ENCODE results near the gene NIPAL3. TPM values are rescaled to one million over a fixed set of nuclear protein-coding genes. Genes with fewer than 3 reads are reported as not detected.

The NIPAL3 gene
- total RNA-seq, 1 experiment from 2014 or later, result 6.5 TPM

GRCh38 chr1:24392604-24392946 is 23.0 kb upstream of the NIPAL3 start:
- Histone ChIP-seq H3K9me3 (ENCODE audit: low read depth, low read length, poor library complexity, severe bottlenecking) (no peaks in the 10 kb centered on the region), H3K27ac (ENCODE audit: low read depth, low read length, poor library complexity, severe bottlenecking) (no peak overlapping the region), H3K27me3 (replicated peaks; ENCODE audit: insufficient read depth, low read depth, low read length, poor library complexity) (no peaks in the 10 kb centered on the region), H3K4me3 (ENCODE audit: low read depth, low read length, poor library complexity, severe bottlenecking) (no peak overlapping the region), H3K36me3 (ENCODE audit: insufficient read depth, low read length, poor library complexity, severe bottlenecking) (no peaks in the 10 kb centered on the region), H3K4me1 (ENCODE audit: insufficient read depth, low read length, poor library complexity, severe bottlenecking) (peaks cover 24% of the 10 kb centered on the region)
- CTCF ChIA-PET, result interaction anchor here (0.6 to 4.2 kb wide), 11 partner anchors 11 to 621 kb away, joined by 3 to 159 read pairs (median 4); partner anchors contain the start of gene NIPAL3
- POLR2A ChIA-PET (ENCODE audit: low non-redundant PET), result interaction anchor here (0.6 kb wide), 1 partner anchor 15 kb away, joined by 3 read pairs; no protein-coding TSS in a partner anchor
- BruUV-seq (replicated peaks), result no TSS peak
- no peak for DNase-seq (ENCODE audit: low spot score)
- no peak for TF ChIP-seq EZH2 (IDR thresholded peaks at IDR 0.05; ENCODE audit: borderline replicate concordance, low read depth, low read length, poor library complexity, severe bottlenecking)
- TF ChIP-seq CTCF (conservative IDR thresholded peaks at IDR 0.05; ENCODE audit: low read depth, low read length), result peak; percentile 40; the same call in 1 of the 2 replicates
- intact Hi-C loops (cut with micrococcal nuclease; ENCODE audit: unreplicated experiment), result loop anchor here (5.0 kb wide), 1 partner anchor 245 kb away; no protein-coding TSS in a partner anchor

DNA sequence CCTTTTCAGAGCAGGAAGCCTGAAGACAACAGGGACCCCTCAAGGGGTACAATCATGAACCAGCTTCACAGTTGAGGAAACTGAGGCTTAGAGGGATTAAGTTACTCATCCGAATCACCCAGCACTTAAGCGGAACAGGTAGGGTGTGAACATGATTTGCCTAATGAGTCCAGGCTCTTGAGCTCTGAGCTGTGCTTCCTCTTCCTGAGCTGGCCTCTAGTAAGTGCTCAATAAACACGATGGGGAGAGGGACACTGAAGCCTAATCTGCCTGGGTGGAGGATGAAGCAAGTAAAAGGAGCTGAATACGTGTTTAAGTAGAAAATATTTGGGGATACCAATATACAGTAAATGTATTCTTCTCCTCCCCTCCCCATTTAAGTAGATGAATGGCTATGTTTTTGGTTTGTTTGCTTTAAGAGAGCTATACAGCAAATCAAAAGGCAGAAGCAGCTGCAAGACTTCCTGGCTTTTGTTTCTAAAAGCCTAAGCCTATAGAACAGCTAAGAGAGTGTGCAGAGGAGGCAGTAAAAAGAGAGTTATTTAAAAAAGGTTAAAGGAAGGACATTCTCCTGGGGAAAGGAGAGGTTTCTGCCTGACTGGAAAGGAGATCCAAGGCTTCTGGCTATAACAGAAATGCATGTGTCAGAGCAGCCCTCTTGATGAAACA is 22.5 kb upstream of the NIPAL3 start:
- no TSS peak for BruUV-seq (replicated peaks)
- TF ChIP-seq CTCF (conservative IDR thresholded peaks at IDR 0.05; ENCODE audit: low read depth, low read length) (no peak), EZH2 (IDR thresholded peaks at IDR 0.05; ENCODE audit: borderline replicate concordance, low read depth, low read length, poor library complexity, severe bottlenecking) (no peak)
- no peak overlapping the region for H3K4me3 ChIP-seq (ENCODE audit: low read depth, low read length, poor library complexity, severe bottlenecking)
- H3K9me3 ChIP-seq (ENCODE audit: low read depth, low read length, poor library complexity, severe bottlenecking), result no peaks in the 10 kb centered on the region
- H3K27me3 ChIP-seq (replicated peaks; ENCODE audit: insufficient read depth, low read depth, low read length, poor library complexity), result no peaks in the 10 kb centered on the region
- intact Hi-C loops (cut with micrococcal nuclease; ENCODE audit: unreplicated experiment), result loop anchor here (5.0 kb wide), 1 partner anchor 244 kb away; no protein-coding TSS in a partner anchor
- peaks cover 24% of the 10 kb centered on the region for H3K4me1 ChIP-seq (ENCODE audit: insufficient read depth, low read length, poor library complexity, severe bottlenecking)
- peak overlapping the region; percentile 2 for H3K27ac ChIP-seq (ENCODE audit: low read depth, low read length, poor library complexity, severe bottlenecking)
- CTCF ChIA-PET, result interaction anchor here (0.6 to 4.2 kb wide), 9 partner anchors 11 to 322 kb away, joined by 3 to 159 read pairs (median 4); partner anchors contain the start of gene NIPAL3
- peak; percentile 57 for DNase-seq (ENCODE audit: low spot score)
- POLR2A ChIA-PET (ENCODE audit: low non-redundant PET), result no interaction called here
- no peaks in the 10 kb centered on the region for H3K36me3 ChIP-seq (ENCODE audit: insufficient read depth, low read length, poor library complexity, severe bottlenecking)

- intact Hi-C loops (cut with micrococcal nuclease; ENCODE audit: unreplicated experiment), result loop anchor here (5.0 kb wide), 1 partner anchor 243 kb away; no protein-coding TSS in a partner anchor
Observed at GRCh38 chr1:24393892-24394291, 21.7 kb upstream of the NIPAL3 start.

More at GRCh38 chr1:24393892-24394291, 21.7 kb upstream of the NIPAL3 start:
- DNase-seq (ENCODE audit: low spot score), result no peak
- BruUV-seq (replicated peaks), result no TSS peak
- ChIA-PET CTCF (interaction anchor here (3.6 to 4.2 kb wide), 2 partner anchors 194 to 244 kb away, joined by 45 to 159 read pairs; no protein-coding TSS in a partner anchor), POLR2A (ENCODE audit: low non-redundant PET) (no interaction called here)
- no peak overlapping the region for H3K4me3 ChIP-seq (ENCODE audit: low read depth, low read length, poor library complexity, severe bottlenecking)
- peak overlapping the region; percentile 2 for H3K27ac ChIP-seq (ENCODE audit: low read depth, low read length, poor library complexity, severe bottlenecking)
- H3K27me3 ChIP-seq (replicated peaks; ENCODE audit: insufficient read depth, low read depth, low read length, poor library complexity), result no peaks in the 10 kb centered on the region
- peaks cover 24% of the 10 kb centered on the region for H3K4me1 ChIP-seq (ENCODE audit: insufficient read depth, low read length, poor library complexity, severe bottlenecking)
- H3K9me3 ChIP-seq (ENCODE audit: low read depth, low read length, poor library complexity, severe bottlenecking), result no peaks in the 10 kb centered on the region
- no peaks in the 10 kb centered on the region for H3K36me3 ChIP-seq (ENCODE audit: insufficient read depth, low read length, poor library complexity, severe bottlenecking)
- TF ChIP-seq CTCF (conservative IDR thresholded peaks at IDR 0.05; ENCODE audit: low read depth, low read length) (no peak), EZH2 (IDR thresholded peaks at IDR 0.05; ENCODE audit: borderline replicate concordance, low read depth, low read length, poor library complexity, severe bottlenecking) (no peak)
